ENCODE measurements around the gene KRTCAP2. TPM values are rescaled to one million over a fixed set of nuclear protein-coding genes. Genes with fewer than 3 reads are reported as not detected.

Gene KRTCAP2
- total RNA-seq, 4 donors from 2014 or later, result 77.1 to 180 (median 113) TPM

DNA sequence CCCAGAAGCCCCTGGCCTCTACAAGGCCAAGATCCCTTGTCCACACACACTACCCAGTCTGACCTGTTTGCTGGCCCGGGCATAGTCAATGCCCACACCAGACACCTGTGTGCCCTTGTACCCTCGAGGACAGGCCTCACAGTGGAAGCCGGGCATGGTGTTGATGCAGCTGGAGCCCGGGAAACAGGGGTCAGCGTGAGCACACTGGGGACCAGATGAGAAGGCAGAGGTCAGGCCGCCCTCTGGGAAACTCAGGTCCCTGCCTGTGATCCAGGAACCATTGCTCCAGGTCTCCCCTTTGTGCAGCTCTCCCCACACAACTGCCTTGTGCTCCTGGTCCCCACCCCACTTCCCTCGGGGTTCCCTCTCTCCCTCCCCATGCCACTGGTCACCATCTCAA lies 29.1 kb upstream of the KRTCAP2 start:
- WGBS, result 85% methylated on average over 7 of the region's 7 CpGs
- Histone ChIP-seq H3K4me3 (no peak overlapping the region), H3K9me3 (no peaks in the 10 kb centered on the region), H3K36me3 (peaks cover 20% of the 10 kb centered on the region), H3K27ac (no peak overlapping the region), H3K27me3 (no peaks in the 10 kb centered on the region), H3K4me1 (peaks cover 9% of the 10 kb centered on the region)
- TF ChIP-seq POLR2A (IDR thresholded peaks at IDR 0.05) (no peak), POLR2AphosphoS5 (IDR thresholded peaks at IDR 0.05) (no peak), EP300 (IDR thresholded peaks at IDR 0.05) (no peak)
- TF ChIP-seq, protein P1, sequence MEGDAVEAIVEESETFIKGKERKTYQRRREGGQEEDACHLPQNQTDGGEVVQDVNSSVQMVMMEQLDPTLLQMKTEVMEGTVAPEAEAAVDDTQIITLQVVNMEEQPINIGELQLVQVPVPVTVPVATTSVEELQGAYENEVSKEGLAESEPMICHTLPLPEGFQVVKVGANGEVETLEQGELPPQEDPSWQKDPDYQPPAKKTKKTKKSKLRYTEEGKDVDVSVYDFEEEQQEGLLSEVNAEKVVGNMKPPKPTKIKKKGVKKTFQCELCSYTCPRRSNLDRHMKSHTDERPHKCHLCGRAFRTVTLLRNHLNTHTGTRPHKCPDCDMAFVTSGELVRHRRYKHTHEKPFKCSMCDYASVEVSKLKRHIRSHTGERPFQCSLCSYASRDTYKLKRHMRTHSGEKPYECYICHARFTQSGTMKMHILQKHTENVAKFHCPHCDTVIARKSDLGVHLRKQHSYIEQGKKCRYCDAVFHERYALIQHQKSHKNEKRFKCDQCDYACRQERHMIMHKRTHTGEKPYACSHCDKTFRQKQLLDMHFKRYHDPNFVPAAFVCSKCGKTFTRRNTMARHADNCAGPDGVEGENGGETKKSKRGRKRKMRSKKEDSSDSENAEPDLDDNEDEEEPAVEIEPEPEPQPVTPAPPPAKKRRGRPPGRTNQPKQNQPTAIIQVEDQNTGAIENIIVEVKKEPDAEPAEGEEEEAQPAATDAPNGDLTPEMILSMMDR (IDR thresholded peaks at IDR 0.05), result no peak
- DNase-seq (ENCODE audit: low spot score in 2 of 2), result no peak

DNA sequence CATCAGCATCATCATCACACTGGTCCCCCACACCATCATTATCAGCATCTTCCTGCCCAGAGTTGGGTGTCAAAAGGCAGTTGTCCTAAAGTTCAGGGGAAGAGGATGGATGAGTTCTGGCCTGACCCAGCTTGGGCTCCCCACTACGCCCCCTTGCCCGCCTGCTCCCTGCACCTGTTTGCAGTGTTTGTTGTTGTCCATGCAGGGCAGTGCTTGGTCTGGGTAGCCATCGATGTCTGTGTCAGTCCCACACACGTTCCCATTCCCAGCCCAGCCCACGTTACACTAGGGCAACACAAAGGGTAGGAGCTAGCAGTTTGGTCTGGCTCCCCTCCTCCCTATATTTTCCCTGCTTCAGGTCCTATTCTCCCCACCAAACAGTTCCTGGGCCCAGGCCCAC lies 27.8 kb upstream of the KRTCAP2 start:
- Histone ChIP-seq H3K4me3 (no peak overlapping the region), H3K27me3 (no peaks in the 10 kb centered on the region), H3K36me3 (peaks cover 20% of the 10 kb centered on the region), H3K4me1 (peaks cover under 1% of the 10 kb centered on the region), H3K27ac (no peak overlapping the region), H3K9me3 (no peaks in the 10 kb centered on the region)
- WGBS, result 94% methylated on average over 5 of the region's 5 CpGs
- TF ChIP-seq POLR2A (IDR thresholded peaks at IDR 0.05) (no peak), EP300 (IDR thresholded peaks at IDR 0.05) (no peak), POLR2AphosphoS5 (IDR thresholded peaks at IDR 0.05) (no peak)
- TF ChIP-seq, protein P1 (IDR thresholded peaks at IDR 0.05), result no peak
- DNase-seq (ENCODE audit: low spot score in 2 of 2), result no peak

DNA sequence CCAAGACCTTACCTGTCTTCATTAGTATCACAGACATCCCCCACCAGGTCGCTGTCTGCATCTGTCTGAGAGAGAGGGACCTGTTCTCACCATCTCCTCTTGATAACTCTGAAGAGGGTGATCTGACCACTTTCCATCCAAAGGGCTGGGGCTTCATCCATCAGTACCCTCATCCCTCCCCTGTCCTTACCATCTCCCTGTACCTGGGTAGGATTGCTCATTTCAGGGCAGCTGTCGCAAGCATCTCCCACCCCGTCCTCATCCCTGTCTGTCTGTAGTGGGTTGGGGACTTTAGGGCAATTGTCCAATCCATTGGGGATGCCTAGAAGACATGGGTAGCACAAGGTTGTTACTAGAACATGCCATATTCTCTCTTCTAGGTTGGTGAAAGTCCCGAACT lies 26.7 kb upstream of the KRTCAP2 start:
- H3K27ac ChIP-seq, result no peak overlapping the region
- peaks cover 20% of the 10 kb centered on the region for H3K36me3 ChIP-seq
- H3K4me3 ChIP-seq, result no peak overlapping the region
- WGBS, result 89% methylated on average over 4 of the region's 4 CpGs
- no peaks in the 10 kb centered on the region for H3K27me3 ChIP-seq
- peaks cover 12% of the 10 kb centered on the region for H3K4me1 ChIP-seq
- H3K9me3 ChIP-seq, result no peaks in the 10 kb centered on the region
- no peak for DNase-seq (ENCODE audit: low spot score in 2 of 2)
- TF ChIP-seq, protein P1 (IDR thresholded peaks at IDR 0.05), result no peak
- TF ChIP-seq POLR2AphosphoS5 (IDR thresholded peaks at IDR 0.05), result no peak
- TF ChIP-seq EP300 (IDR thresholded peaks at IDR 0.05), result no peak
- no peak for TF ChIP-seq POLR2A (IDR thresholded peaks at IDR 0.05)

DNA sequence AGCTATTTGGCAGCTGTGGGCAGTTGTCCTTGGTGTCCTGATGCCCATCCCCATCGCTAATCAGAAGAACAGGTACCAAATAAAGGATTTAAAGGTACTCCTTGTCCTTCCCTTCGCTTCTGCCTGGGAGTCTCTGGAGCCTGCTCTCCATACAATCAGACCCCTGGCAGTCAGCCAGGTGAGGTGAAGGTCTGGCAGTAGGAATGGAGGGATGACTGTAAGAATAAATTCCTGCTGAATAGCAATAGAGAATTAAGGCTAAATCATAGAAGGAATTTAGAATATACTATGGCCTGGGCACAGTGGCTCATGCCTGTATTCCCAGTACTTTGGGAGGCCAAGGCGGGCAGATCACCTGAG lies 25.4 kb upstream of the KRTCAP2 start:
- peaks cover 24% of the 10 kb centered on the region for H3K4me1 ChIP-seq
- peaks cover 20% of the 10 kb centered on the region for H3K36me3 ChIP-seq
- no peak overlapping the region for H3K4me3 ChIP-seq
- no peak for TF ChIP-seq POLR2AphosphoS5 (IDR thresholded peaks at IDR 0.05)
- no peak for TF ChIP-seq POLR2A (IDR thresholded peaks at IDR 0.05)
- TF ChIP-seq, protein P1 (IDR thresholded peaks at IDR 0.05), result no peak
- no peak for TF ChIP-seq EP300 (IDR thresholded peaks at IDR 0.05)
- 95% methylated on average over 3 of the region's 3 CpGs for WGBS
- no peaks in the 10 kb centered on the region for H3K27me3 ChIP-seq
- no peaks in the 10 kb centered on the region for H3K9me3 ChIP-seq
- no peak overlapping the region for H3K27ac ChIP-seq
- no peak for DNase-seq (ENCODE audit: low spot score in 2 of 2)

DNA sequence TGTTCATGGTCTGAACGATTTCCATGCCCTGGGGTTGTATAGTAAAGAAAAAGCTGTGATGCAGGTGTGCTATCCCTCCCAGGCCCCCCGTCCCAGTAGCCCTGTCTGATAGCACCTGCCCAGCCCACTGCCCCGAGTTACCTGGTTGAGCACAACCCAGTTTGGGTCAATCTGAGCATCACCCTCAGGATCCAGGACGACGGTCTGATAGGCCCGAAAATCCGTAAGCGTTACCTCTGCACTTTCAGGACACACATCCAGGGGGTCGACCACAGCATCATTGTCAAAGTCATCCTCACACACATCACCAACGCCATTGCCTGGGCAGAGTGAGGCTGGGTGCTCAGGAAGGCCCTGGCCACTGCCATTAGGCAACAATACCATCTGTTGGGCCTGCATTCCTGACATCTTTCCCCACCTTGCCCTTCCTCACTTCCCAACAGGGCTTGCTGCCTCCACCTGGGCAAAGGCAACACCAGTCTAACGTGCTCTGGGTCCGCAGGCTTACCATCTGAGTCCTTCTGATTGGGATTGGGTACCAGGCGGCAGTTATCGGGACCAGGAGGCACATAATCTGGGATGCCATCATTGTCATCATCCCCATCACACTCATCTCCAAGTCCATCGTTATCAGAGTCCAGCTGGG lies 24.9 kb upstream of the KRTCAP2 start:
- no peaks in the 10 kb centered on the region for H3K9me3 ChIP-seq
- no peak overlapping the region for H3K4me3 ChIP-seq
- peaks cover 29% of the 10 kb centered on the region for H3K4me1 ChIP-seq
- WGBS, result 90% methylated on average over 15 of the region's 15 CpGs
- H3K36me3 ChIP-seq, result peaks cover 20% of the 10 kb centered on the region
- H3K27me3 ChIP-seq, result no peaks in the 10 kb centered on the region
- H3K27ac ChIP-seq, result no peak overlapping the region
- DNase-seq (ENCODE audit: low spot score in 2 of 2), result no peak
- TF ChIP-seq, protein P1 (IDR thresholded peaks at IDR 0.05), result no peak
- no peak for TF ChIP-seq POLR2A (IDR thresholded peaks at IDR 0.05)
- no peak for TF ChIP-seq EP300 (IDR thresholded peaks at IDR 0.05)
- TF ChIP-seq POLR2AphosphoS5 (IDR thresholded peaks at IDR 0.05), result no peak
